ENCODE data around the gene CLN5. TPM values are rescaled to one million over a fixed set of nuclear protein-coding genes. Genes with fewer than 3 reads are reported as not detected.

The CLN5 gene
- polyA plus RNA-seq, 1 donor (not counting 4 experiments of a cell fraction or from before 2014, with no cell fraction given), result 32.4 TPM

DNA sequence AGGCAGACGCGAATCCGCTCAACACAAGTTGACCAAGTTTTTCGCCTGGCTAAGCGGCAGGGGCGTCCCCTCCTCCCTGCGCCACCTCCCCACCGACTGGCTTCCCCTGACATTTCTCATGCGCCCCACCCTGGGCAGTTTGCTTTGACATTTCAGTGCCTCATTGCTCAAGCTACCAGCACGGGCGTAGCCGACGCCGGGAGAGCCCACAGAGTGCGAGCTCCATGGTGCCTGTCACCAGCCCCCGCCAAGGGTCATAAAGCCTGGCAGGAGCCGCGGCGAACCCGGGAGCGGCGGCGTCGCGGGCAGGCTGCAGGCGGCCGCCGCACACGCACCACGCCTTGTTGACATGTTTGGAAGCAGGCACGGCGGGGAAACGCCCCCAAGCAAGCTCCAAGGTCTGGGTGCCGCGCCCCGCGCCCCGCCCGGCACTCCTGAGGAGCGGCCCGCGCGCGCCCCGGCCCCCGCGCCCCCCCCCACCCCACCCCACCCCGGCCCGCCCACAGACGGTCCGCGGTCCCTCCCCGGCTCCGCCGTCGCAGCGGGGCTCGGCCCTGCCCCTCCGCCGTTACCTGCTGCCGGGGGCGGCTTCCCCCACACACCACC, 34.5 kb downstream of the CLN5 start:
- peak overlapping the region; percentile 96 for H3K9ac ChIP-seq (ENCODE audit: control insufficient read depth, extremely low read depth, insufficient read depth, low read length)
- no peaks in the 10 kb centered on the region for H3K9me1 ChIP-seq (ENCODE audit: control insufficient read depth, extremely low read depth, insufficient read depth, low read length)
- H3K36me3 ChIP-seq (ENCODE audit: control insufficient read depth in 2 of 2, extremely low read depth in 1 of 2, insufficient read depth in 2 of 2, low read length in 2 of 2), result peaks cover 0 to 2% of the 10 kb centered on the region in 2 experiments
- H3K9me3 ChIP-seq (ENCODE audit: control insufficient read depth, low read depth, low read length), result no peaks in the 10 kb centered on the region
- DNase-seq (ENCODE audit: low read depth, low spot score) (no peak), FAIRE-seq (no peak)
- peaks cover 49% of the 10 kb centered on the region for H3K79me2 ChIP-seq (ENCODE audit: control insufficient read depth, insufficient read depth, low read length)
- dilution Hi-C loops (cut with MboI; ENCODE audit: extremely low pct_ligation_motif_present, low sequenced_read_pairs), result no loop called here
- H2AFZ ChIP-seq (ENCODE audit: control insufficient read depth, low read length), result peak overlapping the region; percentile 82
- H4K20me1 ChIP-seq (ENCODE audit: control insufficient read depth, extremely low read depth, insufficient read depth, low read length), result peaks cover 14% of the 10 kb centered on the region
- H3K4me1 ChIP-seq (ENCODE audit: control insufficient read depth, extremely low read depth, insufficient read depth, low read length), result peaks cover 19% of the 10 kb centered on the region
- H3K4me3 ChIP-seq (ENCODE audit: control insufficient read depth in 2 of 3, extremely low read depth in 1 of 3, insufficient read depth in 2 of 3, low read depth in 1 of 3, low read length in 3 of 3), result peak overlapping the region; percentile 60 to 91 (median 83)
- peak overlapping the region; percentile 87 for H3K27ac ChIP-seq (ENCODE audit: control insufficient read depth, insufficient read depth, low read length)
- TF ChIP-seq EZH2 (IDR thresholded peaks at IDR 0.05; ENCODE audit: low read length) (no peak), CTCF (optimal IDR thresholded peaks at IDR 0.05 in 1 of 3, IDR thresholded peaks at IDR 0.05 in 1 of 3, conservative IDR thresholded peaks at IDR 0.05 in 1 of 3; ENCODE audit: extremely low read depth in 1 of 3, insufficient read depth in 2 of 3, low read length in 3 of 3) (no peak)
- H3K4me2 ChIP-seq (ENCODE audit: control insufficient read depth, extremely low read depth, insufficient read depth, low read depth, low read length), result peak overlapping the region; percentile 93
- H3K27me3 ChIP-seq (ENCODE audit: control insufficient read depth, extremely low read depth, insufficient read depth, low read length), result no peaks in the 10 kb centered on the region

GRCh38 chr13:77026861-77027621, 35.2 kb downstream of the CLN5 start, which contains the start of gene FBXL3:
Gene FBXL3, minus strand, starts transcription at chr13:77027159. Its CDS starts 5,299 bp downstream, at chr13:77021860.
- no peak for TF ChIP-seq CTCF (optimal IDR thresholded peaks at IDR 0.05 in 1 of 3, IDR thresholded peaks at IDR 0.05 in 1 of 3, conservative IDR thresholded peaks at IDR 0.05 in 1 of 3; ENCODE audit: extremely low read depth in 1 of 3, insufficient read depth in 2 of 3, low read length in 3 of 3)
- TF ChIP-seq EZH2 (IDR thresholded peaks at IDR 0.05; ENCODE audit: low read length), result no peak
- dilution Hi-C loops (cut with MboI; ENCODE audit: extremely low pct_ligation_motif_present, low sequenced_read_pairs), result no loop called here
- no peaks in the 10 kb centered on the region for H3K9me1 ChIP-seq (ENCODE audit: control insufficient read depth, extremely low read depth, insufficient read depth, low read length)
- H3K79me2 ChIP-seq (ENCODE audit: control insufficient read depth, insufficient read depth, low read length), result peaks cover 43% of the 10 kb centered on the region
- H3K27ac ChIP-seq (ENCODE audit: control insufficient read depth, insufficient read depth, low read length), result peak within 1 kb of the TSS; percentile 87
- peak within 1 kb of the TSS; percentile 60 to 91 (median 84) for H3K4me3 ChIP-seq (ENCODE audit: control insufficient read depth in 2 of 3, extremely low read depth in 1 of 3, insufficient read depth in 2 of 3, low read depth in 1 of 3, low read length in 3 of 3)
- no peaks in the 10 kb centered on the region for H3K27me3 ChIP-seq (ENCODE audit: control insufficient read depth, extremely low read depth, insufficient read depth, low read length)
- H4K20me1 ChIP-seq (ENCODE audit: control insufficient read depth, extremely low read depth, insufficient read depth, low read length), result peaks cover 14% of the 10 kb centered on the region
- peak within 1 kb of the TSS; percentile 96 for H3K9ac ChIP-seq (ENCODE audit: control insufficient read depth, extremely low read depth, insufficient read depth, low read length)
- H3K4me1 ChIP-seq (ENCODE audit: control insufficient read depth, extremely low read depth, insufficient read depth, low read length), result peaks cover 18% of the 10 kb centered on the region
- no peak for DNase-seq (ENCODE audit: low read depth, low spot score)
- H3K9me3 ChIP-seq (ENCODE audit: control insufficient read depth, low read depth, low read length), result no peaks in the 10 kb centered on the region
- no peak for FAIRE-seq
- H2AFZ ChIP-seq (ENCODE audit: control insufficient read depth, low read length), result peak within 1 kb of the TSS; percentile 91
- peak within 1 kb of the TSS; percentile 93 for H3K4me2 ChIP-seq (ENCODE audit: control insufficient read depth, extremely low read depth, insufficient read depth, low read depth, low read length)
- peaks cover 0 to 2% of the 10 kb centered on the region in 2 experiments for H3K36me3 ChIP-seq (ENCODE audit: control insufficient read depth in 2 of 2, extremely low read depth in 1 of 2, insufficient read depth in 2 of 2, low read length in 2 of 2)

Data from keratinocyte (primary cell).